HUDEP-2 (cell line): ENCODE measurements around the gene CLDN3.
A peak's percentile ranks its signal among the peaks of the same experiment; 100 is the strongest.
"Not testable (repeated sequence)": the region's sequence is repeated elsewhere in the genome, so short reads cannot be mapped to it uniquely, and the experiment has no call there.

Source experiments
- DNase-seq, 76 experiments: peaks; one replicate each; lab custom pipeline; 2025; ENCODE audit not compliant: unreplicated experiment in 76 of 76; lab: John Stamatoyannopoulos, UW

Gene CLDN3

DNA sequence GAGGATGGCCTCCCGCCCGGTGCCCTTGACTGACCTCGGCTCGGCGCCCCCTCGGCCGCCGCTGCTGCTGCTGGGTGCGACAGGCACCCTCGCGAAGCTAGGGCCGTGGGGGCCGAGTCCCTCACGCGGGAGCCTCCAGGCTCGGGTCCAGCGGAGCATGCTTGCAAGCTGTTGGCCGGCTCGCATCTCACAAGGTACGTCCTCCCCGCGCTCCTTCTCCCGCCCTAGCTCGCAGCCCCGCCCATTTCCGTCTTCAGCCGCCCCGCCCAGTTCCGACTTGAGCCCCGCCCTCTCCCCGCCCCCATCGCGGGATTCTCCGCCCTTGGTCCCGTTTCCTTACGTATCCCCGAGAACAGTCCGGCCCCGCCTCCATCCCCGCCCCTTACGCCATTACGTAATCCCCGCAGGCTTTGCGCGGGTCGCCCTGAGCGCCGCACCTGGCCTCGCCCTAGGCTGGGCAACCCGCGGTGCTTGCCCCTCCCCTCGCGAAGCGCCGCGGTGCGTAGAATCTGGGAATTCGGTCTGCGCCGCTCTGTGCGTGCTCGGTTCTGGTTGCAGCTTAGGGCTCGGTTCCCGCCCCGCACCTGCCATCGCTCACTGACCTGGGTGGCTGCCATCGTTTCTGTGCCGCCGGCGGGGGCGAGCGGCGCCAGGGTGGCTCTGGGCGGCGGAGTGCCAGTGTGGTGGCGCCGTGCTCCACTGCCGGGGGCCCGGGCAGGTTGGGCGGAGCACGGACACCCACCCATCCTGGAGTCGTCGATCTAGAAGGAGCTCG, 31.3 kb downstream of the CLDN3 start, which contains the start of gene ABHD11:
Gene ABHD11, minus strand, starts transcription at position 191 of the 775 bp plus-strand sequence. Its CDS starts 32 bp downstream, at position 159.
- peak in 75 of 76 experiments; percentile 43 to 99 (median 94) for DNase-seq

DNA sequence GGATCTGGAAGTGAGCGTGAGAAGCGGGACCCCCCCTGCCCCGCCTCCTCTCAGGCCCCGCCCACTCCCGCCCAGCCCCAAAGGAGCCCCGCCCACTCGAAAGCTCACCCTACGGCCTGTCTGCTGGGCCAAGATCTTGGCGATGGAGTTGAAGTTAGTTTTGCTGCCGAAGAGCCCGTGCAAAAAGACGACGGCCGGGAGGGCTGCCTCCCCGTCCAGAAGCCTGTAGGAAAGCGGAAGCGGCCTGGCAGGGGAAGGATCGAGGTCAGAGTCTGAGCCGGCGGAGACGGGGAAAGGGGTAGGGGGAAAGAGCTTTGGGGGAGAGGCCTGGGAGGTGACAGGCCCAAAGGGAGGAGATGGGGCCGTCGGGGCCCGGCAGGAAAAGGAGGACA, 31.9 kb downstream of the CLDN3 start:
- DNase-seq: peak in 56 of 76 experiments; percentile 4 to 76 (median 50)

DNA sequence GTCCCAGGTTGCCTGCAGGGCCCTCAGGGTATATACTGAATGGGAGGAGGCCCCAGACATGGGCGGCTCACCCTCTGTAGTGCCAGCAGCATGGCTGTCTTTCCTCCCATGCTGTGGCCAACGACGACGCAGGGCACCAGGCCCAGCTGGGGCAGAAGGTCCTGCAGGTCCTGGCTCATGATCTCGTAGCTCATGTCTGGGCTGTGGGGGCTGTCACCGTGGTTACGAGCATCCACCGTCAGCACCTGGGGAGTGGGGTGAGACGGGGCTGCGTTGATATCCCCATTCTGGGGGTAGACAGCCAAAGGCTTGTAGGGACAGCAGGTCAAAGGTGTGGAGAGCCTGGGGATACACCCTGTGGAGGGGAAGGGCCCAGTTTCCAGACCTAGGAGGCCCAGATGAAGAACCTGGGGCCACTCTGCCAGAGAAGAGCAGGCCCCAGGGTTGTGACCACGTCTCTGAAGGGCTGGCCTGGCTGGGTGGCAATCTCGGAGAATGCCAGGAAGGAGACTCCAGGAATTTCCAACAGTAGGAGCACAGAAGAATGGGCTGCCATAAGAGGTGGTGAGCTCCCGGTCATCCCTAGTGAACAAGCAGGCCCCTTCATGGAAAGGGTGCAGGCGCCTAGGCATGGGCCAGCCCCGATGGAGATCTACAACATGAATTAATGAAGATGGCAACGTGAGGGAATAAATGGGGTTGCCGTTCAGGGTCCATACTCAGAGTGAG, 32.4 kb downstream of the CLDN3 start:
- DNase-seq: peak in 1 of 76 experiments; percentile 73

DNA sequence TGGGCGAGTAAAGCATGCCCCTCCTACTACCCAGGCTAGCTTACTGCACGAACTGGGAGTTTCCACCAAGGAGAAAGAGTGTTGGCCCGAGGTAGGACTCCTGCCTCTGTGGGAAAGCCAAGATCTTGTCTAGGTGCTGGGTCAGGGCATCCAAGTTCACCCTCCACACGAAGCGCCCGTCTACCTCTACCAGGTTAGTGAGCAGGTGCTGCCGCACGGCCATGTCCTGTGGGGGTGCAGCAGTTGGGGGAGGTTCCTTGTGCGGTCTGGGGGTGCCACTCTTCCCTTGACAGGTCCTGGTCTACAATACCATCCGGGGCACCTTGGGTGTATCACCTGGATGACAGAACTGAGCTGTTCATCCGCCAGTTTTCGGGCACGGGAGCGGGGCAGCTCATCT, 33.2 kb downstream of the CLDN3 start:
- DNase-seq: no peak

DNA sequence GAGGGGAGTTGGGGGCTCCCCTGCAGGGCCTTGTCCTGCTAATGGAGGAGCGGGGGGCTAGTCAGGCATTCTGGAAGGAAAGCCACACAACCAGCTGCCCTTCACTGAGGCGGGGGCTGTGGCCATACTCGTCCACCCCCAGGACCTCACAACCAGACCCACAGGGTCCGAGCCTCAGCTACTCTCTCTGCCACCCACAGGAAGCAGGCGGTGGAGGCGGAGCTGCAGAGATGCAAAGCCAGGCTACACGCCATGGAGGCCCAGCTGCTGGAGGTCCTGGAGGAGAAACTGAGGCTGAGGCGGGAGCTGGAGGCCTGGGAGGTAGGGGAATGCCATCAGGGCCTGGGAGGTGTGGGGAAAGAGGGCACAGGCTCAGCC, 34.6 kb downstream of the CLDN3 start:
- DNase-seq: no peak

DNA sequence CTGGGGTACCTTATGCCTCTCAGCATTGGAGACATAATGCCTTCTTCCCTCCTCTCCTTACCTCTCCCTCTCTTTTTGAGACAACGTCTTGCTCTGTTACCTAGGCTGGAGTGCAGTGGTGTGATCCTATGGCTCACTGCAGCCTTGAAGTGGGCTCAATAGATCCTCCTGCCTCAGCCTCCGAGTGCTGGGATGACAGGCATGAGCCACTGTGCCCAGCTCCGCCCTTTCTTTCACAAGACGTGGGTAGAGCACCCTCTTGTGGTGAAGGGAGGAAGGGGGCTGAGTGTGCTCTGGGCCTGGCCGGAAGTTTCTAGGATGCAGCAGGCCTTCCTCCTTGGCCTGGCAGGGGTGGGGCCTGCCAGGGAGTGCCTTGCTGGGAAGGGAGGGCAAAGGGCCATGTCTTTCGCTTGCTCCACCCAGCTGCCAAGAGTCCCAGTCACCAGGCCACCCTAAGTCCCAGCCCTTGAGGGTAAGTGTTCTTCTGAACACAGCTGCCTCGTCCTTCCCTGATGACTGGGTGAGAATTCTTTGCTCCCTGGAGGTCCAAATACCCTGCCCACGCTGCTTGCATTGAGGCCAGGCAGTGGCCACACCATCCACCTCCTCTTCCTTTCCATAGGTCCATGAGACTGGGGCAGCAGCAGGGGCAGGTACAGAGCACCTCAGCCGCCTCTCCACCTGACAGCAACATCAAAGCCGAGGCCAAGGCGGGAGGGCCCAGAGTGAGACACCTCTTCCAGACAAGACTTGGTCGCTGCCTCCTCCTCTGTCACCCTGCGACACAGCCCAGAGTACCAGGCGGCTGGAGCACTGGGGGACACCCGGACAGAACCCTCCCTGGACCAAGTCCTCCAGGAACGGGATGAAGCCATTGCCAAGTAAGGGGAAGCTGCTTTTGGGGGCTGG, 35.2 kb downstream of the CLDN3 start:
- peak in 75 of 76 experiments; percentile 36 to 93 (median 81) for DNase-seq

DNA sequence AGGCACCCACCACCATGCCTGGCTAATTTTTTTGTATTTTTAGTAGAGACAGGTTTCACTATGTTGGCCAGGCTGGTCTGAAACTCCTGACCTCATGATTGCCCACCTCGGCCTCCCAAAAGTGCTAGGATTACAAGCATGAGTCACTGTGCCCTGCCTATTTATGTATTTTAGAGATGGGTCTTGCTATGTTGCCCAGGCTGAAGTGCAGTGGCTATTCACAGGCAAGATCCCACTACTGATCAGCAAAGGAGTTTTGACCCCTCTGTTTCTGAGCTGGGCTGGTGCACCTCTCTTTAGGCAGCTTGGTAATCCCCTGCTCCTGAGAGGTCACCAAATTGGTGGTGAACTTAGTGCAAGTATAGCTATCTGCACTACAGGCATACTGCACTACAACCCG, 37.7 kb downstream of the CLDN3 start:
- no peak for DNase-seq

DNA sequence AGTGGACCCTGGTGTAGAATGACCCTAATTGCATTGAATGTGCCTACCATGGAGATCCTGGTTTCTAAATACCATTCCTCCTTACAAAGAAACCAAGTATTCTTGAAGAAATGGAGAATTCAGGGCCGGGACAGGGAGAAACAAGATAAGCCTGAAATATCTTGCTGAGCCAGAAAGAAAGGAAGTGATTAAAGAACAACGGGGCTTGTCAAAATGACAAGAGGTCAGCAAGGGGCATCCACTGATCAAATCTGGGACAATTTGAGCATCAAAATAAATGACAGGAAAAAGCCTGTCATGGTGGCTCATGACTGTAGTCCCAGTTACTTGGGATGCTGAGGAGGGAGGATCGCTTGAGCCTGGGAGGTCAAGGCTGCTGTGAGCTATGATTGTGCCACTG, 39.6 kb downstream of the CLDN3 start:
- no peak for DNase-seq

DNA sequence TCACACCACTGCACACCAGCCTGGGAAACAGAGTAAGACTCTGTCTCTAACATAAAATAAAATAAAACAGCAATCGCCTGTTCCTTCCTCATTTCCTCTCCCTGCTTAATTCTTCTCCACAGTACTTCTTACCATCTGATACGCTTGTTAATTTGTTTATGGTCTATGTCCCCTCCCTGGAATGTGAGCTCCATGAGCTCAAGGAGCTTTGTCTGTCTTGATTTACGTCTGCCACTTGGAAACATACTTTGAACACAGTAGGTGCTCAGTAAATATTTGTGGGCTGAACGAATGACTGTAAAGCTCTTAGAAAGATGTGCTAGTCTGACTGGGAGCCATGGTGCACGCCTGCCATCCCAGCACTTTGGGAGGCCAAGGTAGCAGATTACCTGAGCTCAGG, 41.5 kb downstream of the CLDN3 start:
- DNase-seq: no peak

DNA sequence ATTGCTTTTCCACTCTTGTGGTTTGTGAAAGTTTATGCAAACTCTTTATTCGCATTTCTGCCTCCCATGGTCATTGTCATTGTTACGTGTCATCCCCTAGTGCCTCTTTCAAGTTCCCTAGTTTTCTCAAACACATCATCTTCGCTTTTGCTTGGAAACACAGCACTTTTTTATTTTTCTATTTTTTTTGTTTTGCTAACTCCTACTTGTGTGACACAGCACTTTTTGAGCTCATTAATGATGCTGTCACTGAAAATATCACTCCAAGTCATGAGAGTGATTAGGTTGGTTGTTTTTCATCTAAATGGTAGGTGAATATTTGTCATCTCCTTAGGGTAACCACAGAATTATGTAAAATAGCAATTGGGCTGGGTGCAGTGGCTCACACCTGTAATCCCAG, 42.1 kb downstream of the CLDN3 start:
- DNase-seq: no peak

DNA sequence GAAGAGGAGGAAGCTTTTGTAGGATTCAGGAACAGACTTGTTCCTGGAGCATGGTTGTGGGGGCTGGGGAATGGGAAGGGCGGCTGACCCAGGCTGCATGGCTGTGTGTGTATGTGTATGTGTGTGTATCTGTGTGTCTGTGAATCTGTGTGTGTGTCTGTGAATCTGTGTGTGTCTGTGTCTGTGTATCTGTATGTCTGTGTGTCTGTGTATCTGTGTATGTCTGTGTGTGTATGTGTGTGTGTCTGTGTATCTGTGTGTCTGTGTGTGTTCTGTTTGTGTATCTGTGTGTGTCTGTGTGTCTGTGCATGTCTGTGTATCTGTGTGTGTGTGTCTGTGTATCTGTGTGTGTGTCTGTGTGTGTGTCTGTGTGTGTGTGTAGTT, 44.0 kb downstream of the CLDN3 start:
- no peak for DNase-seq

DNA sequence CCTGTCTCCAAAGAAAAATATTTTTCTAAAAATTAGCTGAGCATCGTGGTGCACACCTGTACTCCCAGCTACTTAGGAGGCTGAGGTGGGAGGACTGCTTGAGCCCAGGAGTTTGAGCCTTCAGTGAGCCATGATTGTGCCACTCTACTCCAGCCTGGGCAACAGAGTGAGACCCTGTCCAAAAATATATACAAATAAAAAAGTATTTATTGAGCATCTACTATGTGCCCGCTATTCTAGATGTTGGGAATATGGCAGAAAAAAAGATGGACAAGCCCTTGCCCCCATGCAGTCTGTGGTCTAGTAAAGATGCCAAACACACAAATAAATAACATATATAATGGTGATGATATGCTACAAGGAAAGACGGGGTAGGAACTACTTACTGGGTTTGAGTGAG, 46.3 kb downstream of the CLDN3 start:
- no peak for DNase-seq

DNA sequence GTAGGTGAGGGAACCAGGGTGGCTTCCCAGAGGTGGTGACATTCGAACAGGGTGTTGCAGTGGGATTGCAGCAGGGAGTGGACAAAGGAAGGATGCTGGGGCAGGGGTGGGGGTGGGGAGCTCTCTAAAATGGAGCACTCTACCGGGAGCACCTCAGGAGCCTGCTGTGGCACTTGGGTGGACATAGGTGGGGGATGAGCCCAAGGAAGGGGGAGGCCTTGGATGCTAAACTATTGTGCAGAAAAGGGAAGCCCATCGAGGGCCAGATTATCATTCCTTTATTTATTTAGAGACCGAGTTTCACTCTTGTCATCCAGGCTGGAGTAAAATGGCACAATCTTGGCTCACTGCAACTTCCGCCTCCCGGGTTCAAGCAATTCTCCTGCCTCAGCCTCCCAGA, 47.3 kb downstream of the CLDN3 start:
- DNase-seq: no peak

DNA sequence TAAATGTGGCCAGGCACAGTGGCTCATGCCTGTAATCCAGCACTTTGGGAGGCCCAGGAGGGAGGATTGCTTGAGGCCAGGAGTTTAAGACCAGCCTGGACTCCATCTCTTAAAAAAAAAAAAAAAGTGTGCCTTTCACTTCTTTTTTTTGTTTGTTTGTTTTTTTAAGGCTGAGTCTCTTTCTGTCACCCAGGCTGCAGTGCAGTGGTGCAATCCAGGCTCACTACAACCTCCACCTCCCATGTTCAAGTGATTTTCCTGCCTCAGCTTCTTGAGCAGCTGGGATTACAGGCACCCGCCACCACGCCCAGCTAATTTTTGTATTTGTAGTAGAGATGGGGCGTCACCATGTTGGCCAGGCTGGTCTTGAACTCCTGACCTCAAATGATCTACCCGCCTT, 47.9 kb downstream of the CLDN3 start:
- DNase-seq: not testable (repeated sequence)

DNA sequence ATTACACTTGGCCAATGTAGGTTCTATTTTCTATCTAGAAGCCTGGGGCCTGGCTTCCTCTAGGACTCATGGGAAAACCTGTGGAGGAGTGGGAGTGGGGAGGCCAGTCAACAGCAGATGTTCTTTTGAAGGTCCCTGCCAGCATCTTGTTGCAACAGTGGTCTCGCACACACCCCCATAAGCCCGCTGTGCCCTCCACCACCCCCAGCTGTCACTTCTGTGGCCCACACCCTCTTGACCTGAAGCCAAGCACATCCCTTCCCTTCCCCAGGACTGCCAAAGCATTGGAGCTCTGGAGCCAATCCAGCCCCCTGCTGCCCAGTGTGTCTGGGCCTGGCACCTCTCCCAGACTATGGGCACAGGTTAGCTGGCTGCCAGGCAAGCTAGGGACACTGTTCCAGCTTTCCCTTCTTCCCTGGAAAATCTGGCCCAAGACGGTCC, 48.7 kb downstream of the CLDN3 start:
- no peak for DNase-seq

DNA sequence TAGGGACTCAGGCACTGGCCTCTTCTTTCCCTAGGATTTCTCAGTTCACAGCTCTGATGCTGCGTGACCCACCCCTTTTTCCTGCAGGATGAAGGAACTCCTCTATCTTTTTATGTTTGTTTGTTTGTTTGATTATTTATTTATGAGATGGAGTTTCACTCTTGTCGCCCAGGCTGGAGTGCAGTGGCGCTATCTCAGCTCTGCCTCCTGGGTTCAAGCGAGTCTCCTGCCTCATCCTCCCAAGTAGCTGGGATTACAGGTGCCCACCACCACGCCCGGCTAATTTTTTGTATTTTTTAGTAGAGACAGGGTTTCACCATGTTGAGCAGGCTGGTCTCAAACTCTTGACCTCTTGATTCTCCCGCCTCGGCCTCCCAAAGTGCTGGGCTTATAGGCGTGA, 49.6 kb downstream of the CLDN3 start:
- DNase-seq: not testable (repeated sequence)

DNA sequence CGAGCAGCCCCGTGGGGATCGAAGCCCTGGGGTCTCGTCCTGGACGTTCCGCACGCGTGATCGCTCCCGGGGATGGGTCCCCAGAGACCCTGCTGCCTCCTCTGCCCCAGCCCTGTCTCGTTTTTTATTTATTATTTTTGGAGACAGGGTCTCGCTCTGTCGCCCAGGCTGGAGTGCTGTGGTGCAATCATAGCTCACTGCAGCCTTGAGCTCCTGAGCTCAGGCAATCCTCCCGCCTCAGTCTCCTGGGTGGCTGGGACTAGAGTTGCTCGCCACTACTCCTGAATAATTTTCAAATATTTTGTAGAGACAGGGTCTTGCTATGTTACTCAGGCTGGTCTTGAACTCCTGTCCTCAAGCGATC, 50.3 kb downstream of the CLDN3 start:
- DNase-seq: peak in 2 of 76 experiments; percentile 23 to 24
